Activated T-helper 17 cell treated with anti-CD3 and anti-CD28 coated beads, Interleukin-2, amount 50 U/mL, for 72 hours (primary cell): ENCODE data around the gene EVI5. TPM values are rescaled to one million over a fixed set of nuclear protein-coding genes. Genes with fewer than 3 reads are reported as not detected.
A peak's percentile ranks its signal among the peaks of the same experiment; 100 is the strongest.
"Not testable (repeated sequence)": the region's sequence is repeated elsewhere in the genome, so short reads cannot be mapped to it uniquely, and the experiment has no call there.

ENCODE experiments used
- ATAC-seq: fragments of 150-1000 bp; cut with Tn5 transposase; replicated peaks from 2 replicates; pipeline ENCODE4 v1.10.0; 2021; ENCODE audit warnings: mild to moderate bottlenecking, moderate library complexity
- H3K27ac Mint-ChIP-seq: one replicate; pipeline ENCODE4 v1.8.0; 2022; ENCODE audit warnings: mixed read lengths
- H3K27me3 Mint-ChIP-seq: one replicate; pipeline ENCODE4 v1.8.0; 2022; ENCODE audit warnings: mixed read lengths
- H3K36me3 Mint-ChIP-seq: one replicate; pipeline ENCODE4 v1.8.0; 2022; ENCODE audit warnings: low read depth, mild to moderate bottlenecking, mixed read lengths
- H3K4me1 Mint-ChIP-seq: one replicate; pipeline ENCODE4 v1.8.0; 2022; ENCODE audit warnings: mixed read lengths
- H3K4me3 Mint-ChIP-seq: one replicate; pipeline ENCODE4 v1.8.0; 2022; ENCODE audit warnings: mild to moderate bottlenecking, mixed read lengths
- H3K9me3 Mint-ChIP-seq: one replicate; pipeline ENCODE4 v1.8.0; 2022; ENCODE audit warnings: mixed read lengths
- total RNA-seq, 2 donors: library from RNA; stranded (reverse); gene quantifications; one replicate each; pipeline ENCODE4 v1.2.3, GENCODE V29; 2022

Gene EVI5
- total RNA-seq, 2 donors from 2014 or later = 7.7 to 31.8 TPM

- peak overlapping the region; percentile 95 for H3K27ac Mint-ChIP-seq
- not testable (repeated sequence) for H3K27me3 Mint-ChIP-seq
- H3K4me3 Mint-ChIP-seq = peak overlapping the region; percentile 75
Observed at GRCh38 chr1:92531939-92532338, 253.0 kb downstream of the EVI5 start.

DNA sequence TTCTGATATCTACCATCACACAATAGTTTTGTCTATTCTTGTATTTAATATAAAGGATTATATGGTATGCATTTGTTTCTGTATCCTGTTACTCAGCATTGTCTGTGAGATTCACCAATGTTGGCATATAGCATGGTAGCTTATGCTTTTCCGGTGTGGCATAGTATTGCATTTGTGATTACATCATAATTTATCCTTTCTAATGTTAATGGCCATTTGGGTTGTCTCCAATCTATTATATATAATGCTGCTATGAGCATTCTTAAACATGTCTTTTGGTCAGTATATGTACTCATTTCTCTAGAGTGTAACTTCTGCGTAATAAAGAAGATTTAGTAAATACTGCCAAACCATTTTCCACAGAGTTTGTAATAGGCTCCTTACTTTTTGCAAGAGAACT is 257.2 kb downstream of the EVI5 start:
- H3K4me1 Mint-ChIP-seq = peaks cover 22% of the 10 kb centered on the region
- H3K9me3 Mint-ChIP-seq = no peaks in the 10 kb centered on the region
- no peak for ATAC-seq
- no peak overlapping the region for H3K27ac Mint-ChIP-seq
- no peaks in the 10 kb centered on the region for H3K27me3 Mint-ChIP-seq
- H3K4me3 Mint-ChIP-seq = no peak overlapping the region
- H3K36me3 Mint-ChIP-seq = peaks cover 40% of the 10 kb centered on the region

More at GRCh38 chr1:92531939-92532338, 253.0 kb downstream of the EVI5 start:
- H3K9me3 Mint-ChIP-seq, ATAC-seq: not testable (repeated sequence)
- peaks cover 39% of the 10 kb centered on the region for H3K4me1 Mint-ChIP-seq
- H3K36me3 Mint-ChIP-seq = peaks cover 58% of the 10 kb centered on the region

DNA sequence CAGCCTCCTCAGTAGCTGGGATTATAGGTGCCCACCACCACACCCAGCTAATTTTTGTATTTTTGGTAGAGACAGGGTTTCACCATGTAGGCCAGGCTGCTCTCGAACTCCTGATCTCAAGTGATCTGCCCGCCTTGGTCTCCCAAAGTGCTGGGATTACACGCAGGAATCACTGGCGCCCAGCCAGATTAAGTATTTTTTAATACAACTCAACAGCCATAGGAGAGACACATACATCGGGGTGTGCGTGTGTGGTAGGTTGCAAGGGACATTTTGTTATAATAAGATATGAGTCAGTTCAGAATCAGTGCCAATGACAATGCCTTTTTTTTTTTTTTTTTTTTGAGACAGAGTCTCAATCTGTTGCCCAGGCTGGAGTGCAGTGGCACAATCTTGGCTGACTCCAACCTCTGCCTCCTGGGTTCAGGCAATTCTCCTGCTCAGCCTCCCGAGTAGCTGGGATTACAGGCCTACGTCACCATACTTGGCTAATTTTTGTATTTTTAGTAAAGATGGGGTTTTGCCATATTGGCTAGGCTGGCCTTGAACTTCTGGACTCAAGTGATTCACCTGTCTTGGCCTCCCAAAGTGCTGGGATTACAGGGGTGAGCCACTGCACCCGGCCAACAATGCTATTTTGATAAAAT is 259.8 kb downstream of the EVI5 start:
- H3K27ac Mint-ChIP-seq, H3K9me3 Mint-ChIP-seq, H3K4me1 Mint-ChIP-seq, H3K27me3 Mint-ChIP-seq, ATAC-seq, H3K4me3 Mint-ChIP-seq: not testable (repeated sequence)
- H3K36me3 Mint-ChIP-seq = peaks cover 24% of the 10 kb centered on the region

- Mint-ChIP-seq H3K27me3 (no peaks in the 10 kb centered on the region), H3K4me1 (peaks cover 11% of the 10 kb centered on the region), H3K9me3 (no peaks in the 10 kb centered on the region), H3K4me3 (no peak overlapping the region), H3K27ac (peak overlapping the region; percentile 21), H3K36me3 (peaks cover 61% of the 10 kb centered on the region)
- ATAC-seq = no peak
Observed at GRCh38 chr1:92519043-92519442, 265.9 kb downstream of the EVI5 start.

DNA sequence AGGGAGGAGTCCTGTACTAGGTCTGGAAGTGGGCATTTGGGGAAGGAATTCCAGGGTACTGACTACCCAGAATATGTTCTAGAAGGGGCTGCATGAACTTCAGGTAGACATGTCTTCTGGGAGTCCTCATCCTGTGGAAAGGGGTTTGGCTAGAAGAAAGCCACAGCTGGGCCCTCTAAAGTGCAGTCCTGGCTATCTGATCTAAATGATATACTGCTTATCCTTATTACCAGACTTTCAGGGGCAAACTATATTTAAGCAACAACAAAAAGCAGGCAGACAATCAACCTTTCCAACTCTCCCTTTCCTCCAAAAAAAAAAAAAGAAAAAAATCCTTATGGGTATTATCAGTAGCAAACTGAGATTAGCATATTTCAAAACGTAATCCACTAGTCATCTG is 268.3 kb downstream of the EVI5 start:
- no peak for ATAC-seq
- H3K9me3 Mint-ChIP-seq = no peaks in the 10 kb centered on the region
- no peak overlapping the region for H3K27ac Mint-ChIP-seq
- no peaks in the 10 kb centered on the region for H3K27me3 Mint-ChIP-seq
- no peak overlapping the region for H3K4me3 Mint-ChIP-seq
- H3K36me3 Mint-ChIP-seq = peaks cover 78% of the 10 kb centered on the region
- H3K4me1 Mint-ChIP-seq = peaks cover 11% of the 10 kb centered on the region

- Mint-ChIP-seq H3K27me3 (no peaks in the 10 kb centered on the region), H3K36me3 (peaks cover 82% of the 10 kb centered on the region), H3K4me1 (peaks cover 11% of the 10 kb centered on the region), H3K9me3 (no peaks in the 10 kb centered on the region), H3K27ac (no peak overlapping the region), H3K4me3 (no peak overlapping the region)
- ATAC-seq = no peak
Observed at GRCh38 chr1:92515796-92516201, 269.1 kb downstream of the EVI5 start.

DNA sequence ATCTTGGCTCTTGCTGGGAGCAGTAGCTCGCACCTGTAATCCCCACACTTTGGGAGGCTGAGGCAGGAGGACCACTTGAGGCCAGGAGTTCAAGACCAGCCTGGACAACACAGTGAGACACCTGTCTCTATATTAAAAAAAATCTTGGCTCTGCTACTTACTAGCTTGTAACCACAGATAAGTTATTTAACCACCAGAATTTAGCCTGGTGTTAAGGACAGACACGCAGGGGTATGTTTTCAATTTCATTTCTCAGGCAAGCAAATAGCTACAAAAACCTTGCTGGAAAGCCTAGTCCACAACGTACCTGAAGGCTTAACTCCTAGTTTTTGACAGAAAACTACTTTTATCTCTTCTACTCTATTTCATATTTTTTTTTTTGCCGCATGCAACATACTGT is 273.4 kb downstream of the EVI5 start:
- Mint-ChIP-seq H3K27ac (no peak overlapping the region), H3K4me3 (no peak overlapping the region), H3K9me3 (no peaks in the 10 kb centered on the region), H3K27me3 (no peaks in the 10 kb centered on the region), H3K36me3 (peaks cover 64% of the 10 kb centered on the region), H3K4me1 (peaks cover 6% of the 10 kb centered on the region)
- no peak for ATAC-seq

DNA sequence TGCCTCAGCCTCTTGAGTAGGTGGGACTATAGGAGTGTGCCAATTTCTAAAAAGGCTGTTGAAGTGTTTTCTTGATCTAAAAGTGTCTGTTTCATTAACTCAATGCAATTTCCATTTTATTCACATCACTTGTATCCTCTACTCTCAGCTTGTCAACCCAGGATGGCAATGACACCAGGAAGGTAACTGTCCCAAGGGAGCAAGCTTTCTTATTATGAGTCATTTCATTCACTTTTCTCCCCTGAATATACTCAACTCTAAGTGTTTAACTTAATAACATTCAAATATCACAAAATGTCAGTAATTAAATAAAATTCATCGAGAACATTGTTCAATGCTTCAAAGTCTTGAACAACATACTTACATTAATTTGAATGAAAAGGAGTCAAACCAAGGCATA is 275.3 kb downstream of the EVI5 start:
- no peak for ATAC-seq
- Mint-ChIP-seq H3K9me3 (no peaks in the 10 kb centered on the region), H3K4me3 (no peak overlapping the region), H3K27ac (no peak overlapping the region), H3K4me1 (no peaks in the 10 kb centered on the region), H3K36me3 (peaks cover 45% of the 10 kb centered on the region), H3K27me3 (no peaks in the 10 kb centered on the region)

- peaks cover 12% of the 10 kb centered on the region for H3K36me3 Mint-ChIP-seq
- H3K27ac Mint-ChIP-seq = peak overlapping the region; percentile 2
- no peak for ATAC-seq
- H3K9me3 Mint-ChIP-seq = no peaks in the 10 kb centered on the region
- H3K4me3 Mint-ChIP-seq = no peak overlapping the region
- H3K4me1 Mint-ChIP-seq = peaks cover 11% of the 10 kb centered on the region
- no peaks in the 10 kb centered on the region for H3K27me3 Mint-ChIP-seq
Observed at GRCh38 chr1:92505015-92505692, 279.8 kb downstream of the EVI5 start.

- peaks cover 11% of the 10 kb centered on the region for H3K4me1 Mint-ChIP-seq
- peak overlapping the region; percentile 2 for H3K27ac Mint-ChIP-seq
- no peaks in the 10 kb centered on the region for H3K27me3 Mint-ChIP-seq
- peaks cover 5% of the 10 kb centered on the region for H3K36me3 Mint-ChIP-seq
- peak; percentile 43 for ATAC-seq
- H3K4me3 Mint-ChIP-seq = no peak overlapping the region
- no peaks in the 10 kb centered on the region for H3K9me3 Mint-ChIP-seq
Observed at GRCh38 chr1:92504291-92505014, 280.5 kb downstream of the EVI5 start.

DNA sequence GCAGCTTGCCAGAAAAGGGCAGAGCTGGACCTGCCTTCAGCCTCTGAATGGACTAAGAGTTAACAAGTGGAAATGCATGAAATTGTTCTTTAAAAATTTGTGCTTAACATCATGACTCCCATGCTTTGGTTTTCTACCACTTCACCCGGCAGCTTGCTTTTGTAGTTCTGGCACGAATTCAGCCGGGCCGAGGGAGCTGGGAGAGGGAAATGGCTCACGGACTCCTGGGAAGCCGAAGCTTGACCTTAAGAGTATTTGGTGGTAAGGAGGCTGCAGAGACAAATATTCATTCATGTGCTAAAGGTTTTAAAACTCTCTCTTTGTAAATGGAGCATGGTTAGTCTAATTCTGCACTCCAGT is 281.0 kb downstream of the EVI5 start:
- Mint-ChIP-seq H3K27ac (peak overlapping the region; percentile 2), H3K36me3 (no peaks in the 10 kb centered on the region), H3K27me3 (no peaks in the 10 kb centered on the region), H3K4me1 (peaks cover 11% of the 10 kb centered on the region), H3K4me3 (no peak overlapping the region), H3K9me3 (no peaks in the 10 kb centered on the region)
- ATAC-seq = no peak

GRCh38 chr1:92503043-92503925 is 281.6 kb downstream of the EVI5 start:
- peaks cover 11% of the 10 kb centered on the region for H3K4me1 Mint-ChIP-seq
- no peaks in the 10 kb centered on the region for H3K36me3 Mint-ChIP-seq
- no peaks in the 10 kb centered on the region for H3K9me3 Mint-ChIP-seq
- no peak overlapping the region for H3K27ac Mint-ChIP-seq
- no peaks in the 10 kb centered on the region for H3K27me3 Mint-ChIP-seq
- no peak overlapping the region for H3K4me3 Mint-ChIP-seq
- no peak for ATAC-seq

GRCh38 chr1:92502247-92502646 is 282.7 kb downstream of the EVI5 start:
- H3K4me1 Mint-ChIP-seq = peaks cover 11% of the 10 kb centered on the region
- peak overlapping the region; percentile 14 for H3K4me3 Mint-ChIP-seq
- H3K27ac Mint-ChIP-seq = no peak overlapping the region
- ATAC-seq = peak; percentile 75
- no peaks in the 10 kb centered on the region for H3K9me3 Mint-ChIP-seq
- H3K27me3 Mint-ChIP-seq = no peaks in the 10 kb centered on the region
- no peaks in the 10 kb centered on the region for H3K36me3 Mint-ChIP-seq

DNA sequence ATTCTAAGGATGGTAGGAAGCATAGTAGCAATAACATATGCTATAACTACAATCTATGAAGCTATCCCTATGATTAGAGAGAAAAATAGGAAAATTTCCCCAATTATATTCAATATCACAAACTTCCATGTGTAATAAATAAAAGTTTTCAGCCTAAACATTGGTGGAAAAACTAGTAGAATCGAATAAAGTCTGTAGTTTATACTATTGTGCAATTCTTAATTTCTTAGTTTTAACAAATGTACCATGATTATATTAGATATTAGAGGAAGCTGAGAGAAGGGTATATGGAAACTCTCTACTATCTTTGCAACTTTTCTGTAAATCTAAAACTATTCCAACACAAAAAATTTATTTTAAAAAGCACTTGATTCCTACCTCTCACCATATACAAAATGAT is 284.4 kb downstream of the EVI5 start:
- ATAC-seq = no peak
- H3K9me3 Mint-ChIP-seq = no peaks in the 10 kb centered on the region
- no peak overlapping the region for H3K27ac Mint-ChIP-seq
- H3K4me3 Mint-ChIP-seq = no peak overlapping the region
- no peaks in the 10 kb centered on the region for H3K36me3 Mint-ChIP-seq
- no peaks in the 10 kb centered on the region for H3K27me3 Mint-ChIP-seq
- H3K4me1 Mint-ChIP-seq = peaks cover 12% of the 10 kb centered on the region
